ENCODE data around the gene CCDC40.
A peak's percentile ranks its signal among the peaks of the same experiment; 100 is the strongest.

Gene CCDC40

DNA sequence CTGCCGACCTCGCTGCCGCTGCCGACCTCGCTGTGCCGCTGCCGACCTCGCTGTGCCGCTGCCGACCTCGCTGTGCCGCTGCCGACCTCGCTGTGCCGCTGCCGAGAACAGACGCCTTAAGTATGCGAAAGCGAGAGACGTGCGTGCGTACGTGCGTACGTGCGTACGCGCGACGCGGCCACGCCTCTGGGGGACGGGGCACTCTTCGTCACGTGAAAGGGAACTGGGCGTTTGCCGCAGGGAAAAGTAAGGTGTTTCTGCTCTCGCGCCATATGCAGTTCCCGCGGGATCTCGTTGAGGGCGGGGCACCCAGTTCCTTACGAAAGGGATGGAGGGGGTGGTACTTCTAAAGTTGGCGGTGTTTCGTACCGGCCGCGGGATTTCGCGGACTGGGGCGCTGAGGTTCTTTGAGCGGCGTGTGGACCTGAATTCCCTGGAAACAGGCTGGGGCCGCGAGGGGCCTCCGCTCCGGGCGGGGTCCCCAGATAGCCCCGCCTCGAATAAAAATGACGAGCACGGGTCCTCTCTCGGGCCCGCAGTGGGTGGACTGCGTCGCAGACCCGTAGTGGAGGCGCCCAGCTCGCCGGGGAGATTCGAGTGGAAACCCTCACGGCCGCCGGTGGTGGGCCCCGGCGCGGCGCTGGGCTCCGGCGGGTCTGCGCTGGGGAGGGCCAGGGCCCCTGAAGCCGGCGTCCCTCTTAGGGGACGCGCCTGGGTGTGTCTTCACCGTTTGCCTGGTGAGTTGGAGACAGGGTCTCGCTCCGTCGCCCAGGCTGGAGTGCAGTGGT is 110.8 kb downstream of the CCDC40 start, which contains the start of gene EIF4A3:
EIF4A3 (minus strand) TSS at position 94 of the 788 bp plus-strand sequence. CDS start 167 bp downstream, outside the sequence.
- peak; percentile 92 for DNase-seq
